ENCODE data around the gene AFM. TPM values are rescaled to one million over a fixed set of nuclear protein-coding genes. Genes with fewer than 3 reads are reported as not detected.

Gene AFM
- total RNA-seq, 1 donor from 2014 or later = not detected

Other genes starting within 250 kb of the AFM start
- gene ANKRD17, start 222.9 kb upstream of the AFM start, total RNA-seq = 54.1 and 61.4 TPM in 2 replicates
- not detected in 2 replicates for gene ALB, start 77.5 kb upstream of the AFM start, total RNA-seq
- not detected in 2 replicates for gene AFP, start 45.5 kb upstream of the AFM start, total RNA-seq
- gene RASSF6, start 138.7 kb downstream of the AFM start, total RNA-seq = 4.0 TPM in 2 replicates

All from activated B cell treated with CpG ODN at 0.5 μM for 24 hours (primary cell).